Measurements from ENCODE around the gene ZNF417. TPM values are rescaled to one million over a fixed set of nuclear protein-coding genes. Genes with fewer than 3 reads are reported as not detected.
A peak's percentile ranks its signal among the peaks of the same experiment; 100 is the strongest.
"Not testable (repeated sequence)": the region's sequence is repeated elsewhere in the genome, so short reads cannot be mapped to it uniquely, and the experiment has no call there.

ZNF417 gene
- total RNA-seq, 4 donors from 2014 or later = 9.1 to 12.9 (median 10.3) TPM

DNA sequence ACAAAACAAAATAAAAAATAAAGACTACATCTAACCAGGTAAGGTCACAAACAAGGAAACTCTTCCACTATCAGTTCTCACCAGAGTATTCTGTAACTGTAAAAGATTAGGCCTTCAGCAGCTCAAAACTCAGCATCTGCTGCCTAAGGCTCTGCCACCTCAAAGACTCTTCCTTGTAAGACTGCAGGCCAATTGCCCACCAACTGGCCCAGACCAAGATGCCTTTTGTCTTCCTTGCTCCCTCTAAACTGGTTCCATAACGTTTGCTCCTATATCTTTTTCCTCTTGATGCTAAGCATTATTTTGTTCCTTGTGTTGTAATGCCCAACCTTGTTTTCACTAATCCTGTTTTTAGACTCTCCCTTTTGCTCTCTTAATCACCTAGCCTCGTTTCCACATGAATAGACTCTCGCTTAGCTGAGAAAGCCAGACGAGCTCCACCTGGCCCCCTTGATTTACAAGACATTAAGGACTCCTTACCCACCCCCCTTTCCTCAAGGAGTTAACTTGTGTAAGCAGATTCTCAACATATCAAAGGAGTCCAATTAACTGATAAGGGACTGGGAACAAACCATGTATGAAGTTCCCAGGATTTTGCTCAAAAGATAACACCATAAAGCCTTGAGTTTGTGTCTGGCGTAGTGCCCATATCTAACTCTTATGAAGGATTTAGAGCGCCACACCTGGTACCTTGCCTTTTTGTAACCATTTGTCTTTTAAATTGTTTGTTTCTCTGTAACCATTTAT lies 29.0 kb downstream of the ZNF417 start:
- intact Hi-C loops (cut with DNase I) = no loop called here
- H3K9me3 ChIP-seq = peaks cover 0 to 19% (median 4%) of the 10 kb centered on the region in 4 donors
- no peaks in the 10 kb centered on the region for H3K27me3 ChIP-seq
- H3K4me1 ChIP-seq = peaks cover 0 to 22% (median 17%) of the 10 kb centered on the region in 4 donors
- peak overlapping the region; percentile 57 to 85 (median 74) for H3K4me3 ChIP-seq
- no peak for DNase-seq (ENCODE audit: extremely low spot score)
- H3K27ac ChIP-seq (replicated peaks in 1 of 4) = no peak overlapping the region
- WGBS = 32% methylated on average over 6 of the region's 6 CpGs
- TF ChIP-seq EP300 (IDR thresholded peaks at IDR 0.05) (no peak), POLR2AphosphoS5 (IDR thresholded peaks at IDR 0.05) (no peak), POLR2A (IDR thresholded peaks at IDR 0.05; ENCODE audit: low read depth) (no peak)
- TF ChIP-seq, protein P1, sequence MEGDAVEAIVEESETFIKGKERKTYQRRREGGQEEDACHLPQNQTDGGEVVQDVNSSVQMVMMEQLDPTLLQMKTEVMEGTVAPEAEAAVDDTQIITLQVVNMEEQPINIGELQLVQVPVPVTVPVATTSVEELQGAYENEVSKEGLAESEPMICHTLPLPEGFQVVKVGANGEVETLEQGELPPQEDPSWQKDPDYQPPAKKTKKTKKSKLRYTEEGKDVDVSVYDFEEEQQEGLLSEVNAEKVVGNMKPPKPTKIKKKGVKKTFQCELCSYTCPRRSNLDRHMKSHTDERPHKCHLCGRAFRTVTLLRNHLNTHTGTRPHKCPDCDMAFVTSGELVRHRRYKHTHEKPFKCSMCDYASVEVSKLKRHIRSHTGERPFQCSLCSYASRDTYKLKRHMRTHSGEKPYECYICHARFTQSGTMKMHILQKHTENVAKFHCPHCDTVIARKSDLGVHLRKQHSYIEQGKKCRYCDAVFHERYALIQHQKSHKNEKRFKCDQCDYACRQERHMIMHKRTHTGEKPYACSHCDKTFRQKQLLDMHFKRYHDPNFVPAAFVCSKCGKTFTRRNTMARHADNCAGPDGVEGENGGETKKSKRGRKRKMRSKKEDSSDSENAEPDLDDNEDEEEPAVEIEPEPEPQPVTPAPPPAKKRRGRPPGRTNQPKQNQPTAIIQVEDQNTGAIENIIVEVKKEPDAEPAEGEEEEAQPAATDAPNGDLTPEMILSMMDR (IDR thresholded peaks at IDR 0.05) = no peak
- H3K36me3 ChIP-seq = peaks cover 0 to 29% (median 11%) of the 10 kb centered on the region in 4 donors

DNA sequence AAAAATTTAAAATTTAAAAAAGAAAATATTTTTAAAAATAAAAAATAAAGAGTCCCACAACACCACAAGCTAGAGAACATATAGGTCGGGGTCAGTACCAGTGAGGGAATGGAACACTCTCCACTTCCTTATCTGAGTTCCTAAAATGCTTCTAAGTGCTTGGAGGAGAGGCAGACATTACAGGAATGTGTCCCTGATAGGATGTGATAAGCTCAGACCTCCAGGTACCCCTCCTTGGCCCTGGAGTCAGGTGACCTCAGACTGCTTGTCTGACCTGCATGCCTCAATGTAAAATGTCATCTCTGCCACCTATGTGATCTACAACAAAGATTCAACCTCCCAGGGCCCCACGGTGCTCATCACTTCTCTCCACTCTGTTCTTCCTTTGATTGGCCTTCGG lies 30.3 kb downstream of the ZNF417 start:
- Histone ChIP-seq H3K36me3 (peaks cover 0 to 29% (median 11%) of the 10 kb centered on the region in 4 donors), H3K27ac (replicated peaks in 1 of 4) (no peak overlapping the region), H3K27me3 (no peaks in the 10 kb centered on the region), H3K4me1 (peaks cover 0 to 22% (median 17%) of the 10 kb centered on the region in 4 donors), H3K9me3 (peaks cover 0 to 19% (median 4%) of the 10 kb centered on the region in 4 donors), H3K4me3 (no peak overlapping the region)
- intact Hi-C loops (cut with DNase I) = no loop called here
- TF ChIP-seq POLR2A (IDR thresholded peaks at IDR 0.05; ENCODE audit: low read depth) (no peak), POLR2AphosphoS5 (IDR thresholded peaks at IDR 0.05) (no peak), EP300 (IDR thresholded peaks at IDR 0.05) (no peak)
- TF ChIP-seq, protein P1 (IDR thresholded peaks at IDR 0.05) = no peak
- WGBS = 89% methylated on average over 3 of the region's 3 CpGs
- DNase-seq (ENCODE audit: extremely low spot score) = no peak

DNA sequence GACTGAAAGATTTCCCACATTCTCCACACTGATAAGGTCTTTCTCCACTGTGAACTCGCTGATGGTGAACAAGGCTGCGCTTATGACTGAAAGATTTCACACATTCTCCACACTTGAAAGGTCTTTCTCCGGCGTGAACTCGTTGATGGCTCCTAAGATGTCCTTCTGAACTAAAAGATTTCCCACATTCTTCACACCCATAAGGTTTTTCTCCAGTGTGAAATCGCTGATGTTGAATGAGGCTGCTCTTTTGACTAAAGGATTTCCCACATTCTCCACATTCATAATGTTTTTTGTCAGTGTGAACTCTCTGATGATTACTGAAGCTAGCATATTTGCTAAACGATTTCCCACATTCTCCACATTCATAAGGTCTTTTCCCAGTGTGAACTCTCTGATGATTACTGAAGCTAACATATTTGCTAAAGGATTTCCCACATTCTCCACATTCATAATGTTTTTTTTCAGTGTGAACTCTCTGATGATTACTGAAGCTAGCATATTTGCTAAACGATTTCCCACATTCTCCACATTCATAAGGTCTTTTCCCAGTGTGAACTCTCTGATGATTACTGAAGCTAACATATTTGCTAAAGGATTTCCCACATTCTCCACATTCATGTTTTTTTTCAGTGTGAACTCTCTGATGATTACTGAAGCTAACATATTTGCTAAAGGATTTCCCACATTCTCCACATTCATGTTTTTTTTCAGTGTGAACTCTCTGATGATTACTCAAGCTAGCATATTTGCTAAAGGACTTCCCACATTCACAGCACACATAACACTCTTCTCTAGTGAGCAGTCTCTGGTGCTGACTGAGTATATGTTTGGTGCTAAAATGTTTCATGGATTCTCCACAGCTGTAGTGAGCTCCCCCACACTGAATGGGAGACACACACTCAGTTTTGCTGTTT lies 42.3 kb downstream of the ZNF417 start:
- Histone ChIP-seq H3K9me3 (peaks cover 0 to 73% (median 61%) of the 10 kb centered on the region in 4 donors), H3K36me3 (peaks cover 9 to 46% (median 24%) of the 10 kb centered on the region in 4 donors)
- H3K4me3 ChIP-seq; H3K4me1 ChIP-seq; H3K27me3 ChIP-seq; H3K27ac ChIP-seq (replicated peaks in 1 of 4); DNase-seq (ENCODE audit: extremely low spot score); intact Hi-C loops (cut with DNase I): not testable (repeated sequence)
- 92% methylated on average over 8 of the region's 8 CpGs for WGBS

DNA sequence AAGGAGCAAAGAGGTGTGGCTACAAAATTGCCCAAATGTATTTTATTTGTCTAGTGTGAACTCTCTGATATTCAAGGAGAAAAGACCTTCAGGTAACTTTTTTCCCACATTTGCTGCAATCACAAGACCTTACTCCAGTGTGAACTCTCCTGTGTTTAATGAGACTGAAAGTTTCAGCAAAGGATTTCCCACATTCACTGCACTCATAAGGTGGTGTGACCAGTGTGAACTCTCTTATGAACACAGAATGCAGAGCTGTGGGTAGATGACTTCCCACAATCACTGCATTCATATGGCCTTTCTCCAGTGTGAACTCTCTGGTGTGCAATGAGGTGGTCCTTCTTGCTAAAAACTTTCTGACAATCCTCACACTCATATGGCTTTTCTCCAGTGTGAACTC lies 43.9 kb downstream of the ZNF417 start:
- Histone ChIP-seq H3K9me3 (peaks cover 0 to 87% (median 69%) of the 10 kb centered on the region in 4 donors), H3K27me3 (no peaks in the 10 kb centered on the region), H3K36me3 (peaks cover 17 to 49% (median 34%) of the 10 kb centered on the region in 4 donors), H3K4me3 (no peak overlapping the region), H3K4me1 (no peaks in the 10 kb centered on the region), H3K27ac (replicated peaks in 1 of 4) (no peak overlapping the region)
- DNase-seq (ENCODE audit: extremely low spot score) = no peak
- TF ChIP-seq, protein P1 (IDR thresholded peaks at IDR 0.05) = no peak
- no peak for TF ChIP-seq EP300 (IDR thresholded peaks at IDR 0.05)
- intact Hi-C loops (cut with DNase I) = no loop called here

DNA sequence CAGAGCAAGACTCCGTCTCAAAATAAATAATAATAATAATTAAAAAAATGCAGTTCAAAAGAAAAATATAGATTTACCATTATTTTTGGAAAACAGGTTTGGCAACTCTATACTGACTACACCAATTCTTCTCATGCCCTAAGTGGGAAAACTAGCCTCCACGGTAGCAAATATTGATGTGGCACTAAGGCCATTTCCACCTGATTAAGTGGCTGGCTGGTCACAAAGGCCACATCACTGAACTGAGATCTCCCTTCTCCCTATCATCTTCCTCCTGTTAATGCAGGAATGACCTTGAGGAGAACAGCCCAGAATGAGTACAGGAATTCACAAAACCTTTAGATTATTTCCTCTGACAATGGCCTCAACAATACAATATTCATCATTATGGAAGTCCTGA lies 46.2 kb downstream of the ZNF417 start:
- TF ChIP-seq EP300 (IDR thresholded peaks at IDR 0.05) (no peak), POLR2A (IDR thresholded peaks at IDR 0.05; ENCODE audit: low read depth) (no peak)
- Histone ChIP-seq H3K9me3 (peaks cover 0 to 92% (median 76%) of the 10 kb centered on the region in 4 donors), H3K4me1 (no peaks in the 10 kb centered on the region), H3K36me3 (peaks cover 37 to 55% (median 45%) of the 10 kb centered on the region in 4 donors), H3K27ac (replicated peaks in 1 of 4) (no peak overlapping the region), H3K27me3 (no peaks in the 10 kb centered on the region), H3K4me3 (no peak overlapping the region)
- DNase-seq (ENCODE audit: extremely low spot score) = no peak
- WGBS = 97% methylated on average over 2 of the region's 2 CpGs
- intact Hi-C loops (cut with DNase I) = no loop called here

DNA sequence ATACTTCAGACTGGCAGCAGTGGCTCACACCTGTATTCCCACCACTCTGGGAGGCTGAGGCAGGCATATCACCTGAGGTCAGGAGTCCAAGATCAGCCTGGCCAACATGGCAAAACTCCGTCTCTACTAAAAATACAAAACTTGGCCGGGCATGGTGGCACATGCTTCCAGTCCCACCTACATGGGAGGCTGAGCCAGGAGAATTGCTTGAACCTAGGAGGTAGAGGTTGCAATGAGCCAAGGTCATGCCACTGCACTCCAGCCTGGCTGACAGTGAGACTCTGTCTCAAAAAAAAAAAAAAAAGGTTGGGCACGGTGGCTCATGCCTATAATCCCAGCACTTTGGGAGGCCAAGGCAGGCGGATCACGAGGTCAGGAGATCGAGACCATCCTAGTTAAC lies 46.7 kb downstream of the ZNF417 start:
- Histone ChIP-seq H3K9me3 (peaks cover 0 to 95% (median 74%) of the 10 kb centered on the region in 4 donors), H3K36me3 (peaks cover 43 to 57% (median 50%) of the 10 kb centered on the region in 4 donors)
- H3K27me3 ChIP-seq; H3K27ac ChIP-seq (replicated peaks in 1 of 4); H3K4me3 ChIP-seq; DNase-seq (ENCODE audit: extremely low spot score); intact Hi-C loops (cut with DNase I); H3K4me1 ChIP-seq: not testable (repeated sequence)
- 98% methylated on average over 6 of the region's 6 CpGs for WGBS
